HG03565 (cell line): Measurements from ENCODE around the gene ACSF3.
"Not testable (repeated sequence)": the region's sequence is repeated elsewhere in the genome, so short reads cannot be mapped to it uniquely, and the experiment has no call there.

Source experiments
- ATAC-seq: cut with Tn5 transposase; IDR thresholded peaks from one replicate; pipeline ENCODE4 v1.9.1; 2021; ENCODE audit warnings: mild to moderate bottlenecking, moderate library complexity; ENCODE audit not compliant: unreplicated experiment

The ACSF3 gene

GRCh38 chr16:89092013-89092412 lies 1.6 kb upstream of the ACSF3 start:
- no peak for ATAC-seq

- ATAC-seq = not testable (repeated sequence)
Measured at GRCh38 chr16:89093252-89093601, 425 bp upstream of the ACSF3 start.

GRCh38 chr16:89094252-89094879 lies 714 bp downstream of the ACSF3 start:
- ATAC-seq = no peak

GRCh38 chr16:89094880-89095258 lies 1.2 kb downstream of the ACSF3 start:
- ATAC-seq = no peak

GRCh38 chr16:89095491-89095951 lies 1.9 kb downstream of the ACSF3 start:
- no peak for ATAC-seq

- no peak for ATAC-seq
Measured at GRCh38 chr16:89096042-89096717, 2.5 kb downstream of the ACSF3 start.

- ATAC-seq = no peak
Measured at GRCh38 chr16:89096768-89097391, 3.2 kb downstream of the ACSF3 start.

- no peak for ATAC-seq
Measured at GRCh38 chr16:89097392-89097772, 3.7 kb downstream of the ACSF3 start.

- no peak for ATAC-seq
Measured at GRCh38 chr16:89098767-89099430, 5.2 kb downstream of the ACSF3 start.

- no peak for ATAC-seq
Measured at GRCh38 chr16:89099905-89100304, 6.3 kb downstream of the ACSF3 start.

- no peak for ATAC-seq
Measured at GRCh38 chr16:89100601-89101302, 7.1 kb downstream of the ACSF3 start.

GRCh38 chr16:89101303-89102040 lies 7.8 kb downstream of the ACSF3 start:
- no peak for ATAC-seq

GRCh38 chr16:89102041-89102471 lies 8.4 kb downstream of the ACSF3 start:
- no peak for ATAC-seq

- ATAC-seq = no peak
Measured at GRCh38 chr16:89102481-89103073, 8.9 kb downstream of the ACSF3 start.

GRCh38 chr16:89103156-89103555 lies 9.5 kb downstream of the ACSF3 start:
- ATAC-seq = no peak

- ATAC-seq = no peak
Measured at GRCh38 chr16:89103781-89104180, 10.1 kb downstream of the ACSF3 start.

GRCh38 chr16:89104303-89104702 lies 10.7 kb downstream of the ACSF3 start:
- no peak for ATAC-seq

- ATAC-seq = no peak
Measured at GRCh38 chr16:89104930-89105571, 11.4 kb downstream of the ACSF3 start.

- no peak for ATAC-seq
Measured at GRCh38 chr16:89105599-89106151, 12.0 kb downstream of the ACSF3 start.
